MM.1S (cell line): Measurements from ENCODE around the gene MYLK.

Source experiments
- CTCF ChIP-seq: fragments of 300-600 bp; sonication (generic); IDR thresholded peaks from 2 replicates; pipeline ENCODE4 v1.5.1; 2016; ENCODE audit warnings: antibody characterized with exemption, low read length, mixed read lengths
- EZH2 ChIP-seq: fragments of 300-600 bp; sonication (generic); optimal IDR thresholded peaks from 2 replicates; pipeline ENCODE3; 2017; ENCODE audit warnings: low read depth, mild to moderate bottlenecking, antibody characterized with exemption, low read length, mixed read lengths
- EZH2phosphoT487 ChIP-seq: fragments of 300-600 bp; sonication (generic); IDR thresholded peaks from 2 replicates; pipeline ENCODE4 v1.6.1; 2018; ENCODE audit warnings: antibody characterized with exemption, low read length

GRCh38 chr3:123795471-123796251, 88.5 kb downstream of the MYLK start:
- no peak for TF ChIP-seq CTCF
- no peak for TF ChIP-seq EZH2
- no peak for TF ChIP-seq EZH2phosphoT487
